Measurements from ENCODE around the gene PARD6G. TPM values are rescaled to one million over a fixed set of nuclear protein-coding genes. Genes with fewer than 3 reads are reported as not detected.

PARD6G gene
- total RNA-seq, 1 donor from 2014 or later = 30.7 TPM

DNA sequence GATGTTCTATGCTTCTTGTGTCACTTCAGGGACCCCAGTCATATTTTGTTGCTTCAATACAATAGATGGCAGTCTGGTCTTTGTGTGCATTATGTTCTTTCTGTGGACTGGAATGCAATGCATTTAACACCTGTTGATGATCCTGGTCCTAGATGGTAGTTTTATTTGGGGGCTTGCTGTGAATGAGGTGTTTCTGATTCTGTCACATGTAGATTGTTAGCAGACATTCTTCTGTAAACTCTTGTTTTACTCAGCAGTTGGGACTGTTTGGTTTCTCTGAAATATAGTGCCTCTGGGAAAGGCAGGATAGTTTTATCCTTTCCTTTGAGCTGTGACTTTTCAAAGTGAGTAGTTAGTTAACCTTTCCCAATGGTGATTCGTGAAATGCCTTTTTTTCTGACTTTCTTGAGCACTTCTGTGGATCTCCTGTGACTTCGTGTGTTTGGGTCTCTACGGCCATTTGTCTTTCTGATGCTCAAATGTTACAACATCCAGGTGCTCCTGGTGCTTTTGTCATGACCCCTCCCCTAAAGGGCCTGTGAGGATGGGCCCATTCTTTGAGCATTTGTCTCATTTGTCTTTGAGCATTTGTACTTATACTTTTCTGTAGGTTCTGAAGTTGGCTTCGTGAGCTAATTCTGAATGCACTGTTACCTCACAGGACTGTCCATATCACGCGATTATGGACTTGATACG lies 117.5 kb downstream of the PARD6G start:
- Mint-ChIP-seq H3K36me3 (peaks cover 48% of the 10 kb centered on the region), H3K27me3 (ENCODE audit: low read depth) (no peaks in the 10 kb centered on the region), H3K4me1 (peaks cover 21% of the 10 kb centered on the region), H3K9me3 (peaks cover 10% of the 10 kb centered on the region), H3K4me3 (no peak overlapping the region), H3K27ac (no peak overlapping the region)
- DNase-seq (ENCODE audit: low spot score in 2 of 2, unreplicated experiment in 2 of 2) = no peak
- TF ChIP-seq, protein P1, sequence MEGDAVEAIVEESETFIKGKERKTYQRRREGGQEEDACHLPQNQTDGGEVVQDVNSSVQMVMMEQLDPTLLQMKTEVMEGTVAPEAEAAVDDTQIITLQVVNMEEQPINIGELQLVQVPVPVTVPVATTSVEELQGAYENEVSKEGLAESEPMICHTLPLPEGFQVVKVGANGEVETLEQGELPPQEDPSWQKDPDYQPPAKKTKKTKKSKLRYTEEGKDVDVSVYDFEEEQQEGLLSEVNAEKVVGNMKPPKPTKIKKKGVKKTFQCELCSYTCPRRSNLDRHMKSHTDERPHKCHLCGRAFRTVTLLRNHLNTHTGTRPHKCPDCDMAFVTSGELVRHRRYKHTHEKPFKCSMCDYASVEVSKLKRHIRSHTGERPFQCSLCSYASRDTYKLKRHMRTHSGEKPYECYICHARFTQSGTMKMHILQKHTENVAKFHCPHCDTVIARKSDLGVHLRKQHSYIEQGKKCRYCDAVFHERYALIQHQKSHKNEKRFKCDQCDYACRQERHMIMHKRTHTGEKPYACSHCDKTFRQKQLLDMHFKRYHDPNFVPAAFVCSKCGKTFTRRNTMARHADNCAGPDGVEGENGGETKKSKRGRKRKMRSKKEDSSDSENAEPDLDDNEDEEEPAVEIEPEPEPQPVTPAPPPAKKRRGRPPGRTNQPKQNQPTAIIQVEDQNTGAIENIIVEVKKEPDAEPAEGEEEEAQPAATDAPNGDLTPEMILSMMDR (IDR thresholded peaks at IDR 0.05; ENCODE audit: unreplicated experiment) = no peak

DNA sequence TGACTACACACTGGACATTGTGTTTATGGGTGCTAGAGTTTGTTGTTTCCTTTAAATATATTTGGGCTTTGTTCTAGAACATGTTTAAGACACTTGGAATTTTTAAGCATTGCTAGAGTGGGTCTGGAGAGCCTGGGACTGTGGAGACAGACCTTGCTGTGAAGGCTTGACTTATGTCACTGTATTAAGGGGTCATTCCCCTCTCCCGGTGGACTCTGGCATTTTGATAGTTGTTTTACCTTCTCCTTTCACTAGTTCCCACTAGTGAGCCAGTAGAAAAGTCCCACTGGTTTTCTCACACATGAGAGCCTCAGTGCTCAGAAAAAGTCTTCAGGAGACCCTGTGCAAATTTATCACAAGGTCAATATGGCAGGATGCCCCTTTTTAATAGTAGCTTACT lies 119.7 kb downstream of the PARD6G start:
- no peak overlapping the region for H3K27ac Mint-ChIP-seq
- H3K27me3 Mint-ChIP-seq (ENCODE audit: low read depth) = no peaks in the 10 kb centered on the region
- peaks cover 10% of the 10 kb centered on the region for H3K9me3 Mint-ChIP-seq
- no peak for DNase-seq (ENCODE audit: low spot score in 2 of 2, unreplicated experiment in 2 of 2)
- TF ChIP-seq, protein P1 (IDR thresholded peaks at IDR 0.05; ENCODE audit: unreplicated experiment) = no peak
- peaks cover 41% of the 10 kb centered on the region for H3K36me3 Mint-ChIP-seq
- peaks cover 29% of the 10 kb centered on the region for H3K4me1 Mint-ChIP-seq
- no peak overlapping the region for H3K4me3 Mint-ChIP-seq

DNA sequence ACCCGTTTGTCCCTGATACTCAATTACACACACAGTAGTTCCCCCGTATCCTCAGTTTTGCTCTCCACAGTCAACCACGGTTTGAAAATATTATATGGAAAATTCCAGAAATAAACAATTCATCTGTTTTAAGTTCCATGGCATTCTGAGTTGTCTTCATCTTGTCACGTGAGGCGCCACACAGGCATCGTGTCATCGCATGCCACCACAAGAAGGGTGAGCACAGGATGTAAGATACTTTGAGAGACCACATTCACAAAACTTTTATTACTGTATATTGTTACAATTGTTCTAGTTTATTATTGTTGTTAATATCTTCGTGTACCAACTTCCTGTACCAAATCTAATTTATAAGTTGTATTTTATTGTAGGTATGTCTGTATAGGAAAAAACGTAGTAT lies 120.5 kb downstream of the PARD6G start:
- peaks cover 44% of the 10 kb centered on the region for H3K36me3 Mint-ChIP-seq
- H3K9me3 Mint-ChIP-seq = peaks cover 10% of the 10 kb centered on the region
- peaks cover 23% of the 10 kb centered on the region for H3K4me1 Mint-ChIP-seq
- no peak overlapping the region for H3K4me3 Mint-ChIP-seq
- TF ChIP-seq, protein P1 (IDR thresholded peaks at IDR 0.05; ENCODE audit: unreplicated experiment) = no peak
- H3K27ac Mint-ChIP-seq = no peak overlapping the region
- DNase-seq (ENCODE audit: low spot score in 2 of 2, unreplicated experiment in 2 of 2) = no peak
- no peaks in the 10 kb centered on the region for H3K27me3 Mint-ChIP-seq (ENCODE audit: low read depth)

DNA sequence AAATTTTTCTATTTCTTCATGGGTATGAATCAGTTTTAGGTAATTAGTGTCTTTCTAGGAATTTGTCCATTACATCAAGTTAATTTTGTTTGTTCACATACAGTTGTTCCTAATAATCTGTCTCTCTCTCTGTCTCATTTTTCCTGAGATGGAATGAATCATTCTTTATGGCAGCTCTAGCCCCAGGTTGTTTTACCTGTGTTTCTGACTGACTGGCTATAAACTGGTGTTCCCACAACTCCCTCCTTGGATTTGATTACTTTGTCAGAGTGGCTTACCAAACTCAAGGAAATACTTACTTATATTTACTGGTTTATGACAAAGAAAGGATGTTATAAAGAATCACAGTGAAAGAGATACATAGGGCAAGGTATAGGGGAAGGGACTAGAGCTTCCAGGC lies 123.2 kb downstream of the PARD6G start:
- no peak for DNase-seq (ENCODE audit: low spot score in 2 of 2, unreplicated experiment in 2 of 2)
- Mint-ChIP-seq H3K27ac (no peak overlapping the region), H3K4me1 (peaks cover 14% of the 10 kb centered on the region), H3K27me3 (ENCODE audit: low read depth) (no peaks in the 10 kb centered on the region), H3K9me3 (peaks cover 10% of the 10 kb centered on the region), H3K36me3 (peaks cover 51% of the 10 kb centered on the region), H3K4me3 (no peak overlapping the region)
- TF ChIP-seq, protein P1 (IDR thresholded peaks at IDR 0.05; ENCODE audit: unreplicated experiment) = no peak

DNA sequence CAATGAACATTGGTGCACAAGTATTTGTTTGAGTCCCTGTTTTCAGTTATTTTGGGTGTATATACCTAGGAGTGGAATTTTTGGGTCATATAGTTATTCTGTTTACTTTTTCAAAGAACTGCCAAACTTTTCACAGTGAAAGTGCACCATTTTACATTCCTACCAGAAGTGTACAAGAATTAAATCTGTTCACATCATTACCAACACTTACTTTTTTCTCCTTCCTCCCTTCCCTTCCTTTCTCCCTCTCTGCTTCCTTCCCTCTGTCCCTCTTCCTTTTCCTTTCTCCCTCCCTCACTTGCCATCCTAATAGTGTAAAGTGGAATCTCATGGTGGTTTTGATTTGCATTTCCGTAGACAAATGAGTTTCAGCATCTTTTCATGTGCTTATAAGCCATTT lies 126.4 kb downstream of the PARD6G start:
- DNase-seq (ENCODE audit: low spot score in 2 of 2, unreplicated experiment in 2 of 2) = no peak
- no peaks in the 10 kb centered on the region for H3K9me3 Mint-ChIP-seq
- H3K36me3 Mint-ChIP-seq = peaks cover 39% of the 10 kb centered on the region
- no peak overlapping the region for H3K27ac Mint-ChIP-seq
- no peaks in the 10 kb centered on the region for H3K27me3 Mint-ChIP-seq (ENCODE audit: low read depth)
- TF ChIP-seq, protein P1 (IDR thresholded peaks at IDR 0.05; ENCODE audit: unreplicated experiment) = no peak
- no peak overlapping the region for H3K4me3 Mint-ChIP-seq
- H3K4me1 Mint-ChIP-seq = peaks cover 24% of the 10 kb centered on the region
